ENCODE data around the gene SNRNP48.

SNRNP48 gene

GRCh38 chr6:7604506-7604905, 14.5 kb downstream of the SNRNP48 start:
- H3K9ac ChIP-seq (ENCODE audit: low read depth, low read length), result no peak overlapping the region
- H3K36me3 ChIP-seq (ENCODE audit: insufficient read depth, low read length), result peaks cover 100% of the 10 kb centered on the region
- no peaks in the 10 kb centered on the region for H3K27me3 ChIP-seq (ENCODE audit: insufficient read depth, low read length)
- 89% methylated on average over 2 of the region's 2 CpGs for WGBS
- no peak overlapping the region for H3K27ac ChIP-seq (ENCODE audit: low read depth, low read length)
- no peaks in the 10 kb centered on the region for H3K9me3 ChIP-seq (ENCODE audit: insufficient read depth, low read depth, low read length)
- H3K4me3 ChIP-seq (ENCODE audit: low read length), result no peak overlapping the region
- no peaks in the 10 kb centered on the region; the same call in 1 of the 2 replicates for H3K4me1 ChIP-seq (ENCODE audit: insufficient read depth, low read length)

GRCh38 chr6:7615611-7616383, 25.8 kb downstream of the SNRNP48 start:
- Histone ChIP-seq H3K36me3 (ENCODE audit: insufficient read depth, low read length) (peaks cover 29% of the 10 kb centered on the region), H3K9ac (ENCODE audit: low read depth, low read length) (no peak overlapping the region), H3K4me3 (ENCODE audit: low read length) (no peak overlapping the region), H3K27me3 (ENCODE audit: insufficient read depth, low read length) (no peaks in the 10 kb centered on the region), H3K4me1 (ENCODE audit: insufficient read depth, low read length) (no peaks in the 10 kb centered on the region), H3K9me3 (ENCODE audit: insufficient read depth, low read depth, low read length) (no peaks in the 10 kb centered on the region), H3K27ac (ENCODE audit: low read depth, low read length) (no peak overlapping the region)
- 55% methylated on average over 7 of the region's 7 CpGs for WGBS

GRCh38 chr6:7617801-7618764, 28.1 kb downstream of the SNRNP48 start:
- Histone ChIP-seq H3K4me1 (ENCODE audit: insufficient read depth, low read length) (no peaks in the 10 kb centered on the region), H3K36me3 (ENCODE audit: insufficient read depth, low read length) (peaks cover 6% of the 10 kb centered on the region; the same call in 1 of the 2 replicates), H3K27ac (ENCODE audit: low read depth, low read length) (no peak overlapping the region), H3K9me3 (ENCODE audit: insufficient read depth, low read depth, low read length) (no peaks in the 10 kb centered on the region), H3K27me3 (ENCODE audit: insufficient read depth, low read length) (no peaks in the 10 kb centered on the region), H3K9ac (ENCODE audit: low read depth, low read length) (no peak overlapping the region), H3K4me3 (ENCODE audit: low read length) (no peak overlapping the region)
- 83% methylated on average over 12 of the region's 12 CpGs for WGBS

GRCh38 chr6:7621761-7622160, 31.8 kb downstream of the SNRNP48 start:
- Histone ChIP-seq H3K9ac (ENCODE audit: low read depth, low read length) (no peak overlapping the region), H3K9me3 (ENCODE audit: insufficient read depth, low read depth, low read length) (no peaks in the 10 kb centered on the region), H3K36me3 (ENCODE audit: insufficient read depth, low read length) (no peaks in the 10 kb centered on the region), H3K27ac (ENCODE audit: low read depth, low read length) (no peak overlapping the region), H3K4me3 (ENCODE audit: low read length) (no peak overlapping the region), H3K27me3 (ENCODE audit: insufficient read depth, low read length) (no peaks in the 10 kb centered on the region), H3K4me1 (ENCODE audit: insufficient read depth, low read length) (peaks cover 12% of the 10 kb centered on the region; the same call in 1 of the 2 replicates)
- 93% methylated on average over 5 of the region's 5 CpGs for WGBS

GRCh38 chr6:7624796-7625710, 35.1 kb downstream of the SNRNP48 start:
- no peaks in the 10 kb centered on the region for H3K9me3 ChIP-seq (ENCODE audit: insufficient read depth, low read depth, low read length)
- H3K27ac ChIP-seq (ENCODE audit: low read depth, low read length), result no peak overlapping the region
- peaks cover 12% of the 10 kb centered on the region; the same call in 1 of the 2 replicates for H3K4me1 ChIP-seq (ENCODE audit: insufficient read depth, low read length)
- no peak overlapping the region for H3K4me3 ChIP-seq (ENCODE audit: low read length)
- H3K9ac ChIP-seq (ENCODE audit: low read depth, low read length), result no peak overlapping the region
- 50% methylated on average over 4 of the region's 4 CpGs for WGBS
- no peaks in the 10 kb centered on the region for H3K36me3 ChIP-seq (ENCODE audit: insufficient read depth, low read length)
- no peaks in the 10 kb centered on the region for H3K27me3 ChIP-seq (ENCODE audit: insufficient read depth, low read length)

- 87% methylated on average over 1 of the region's 2 CpGs for WGBS
- no peaks in the 10 kb centered on the region for H3K27me3 ChIP-seq (ENCODE audit: insufficient read depth, low read length)
- H3K9me3 ChIP-seq (ENCODE audit: insufficient read depth, low read depth, low read length), result no peaks in the 10 kb centered on the region
- peaks cover 12% of the 10 kb centered on the region; the same call in 1 of the 2 replicates for H3K4me1 ChIP-seq (ENCODE audit: insufficient read depth, low read length)
- H3K27ac ChIP-seq (ENCODE audit: low read depth, low read length), result no peak overlapping the region
- no peak overlapping the region for H3K4me3 ChIP-seq (ENCODE audit: low read length)
- no peak overlapping the region for H3K9ac ChIP-seq (ENCODE audit: low read depth, low read length)
- H3K36me3 ChIP-seq (ENCODE audit: insufficient read depth, low read length), result no peaks in the 10 kb centered on the region
Observed at GRCh38 chr6:7628479-7628878, 38.5 kb downstream of the SNRNP48 start.

- no peaks in the 10 kb centered on the region for H3K9me3 ChIP-seq (ENCODE audit: insufficient read depth, low read depth, low read length)
- 97% methylated on average over 11 of the region's 11 CpGs for WGBS
- H3K27me3 ChIP-seq (ENCODE audit: insufficient read depth, low read length), result no peaks in the 10 kb centered on the region
- H3K9ac ChIP-seq (ENCODE audit: low read depth, low read length), result no peak overlapping the region
- H3K4me3 ChIP-seq (ENCODE audit: low read length), result no peak overlapping the region
- peaks cover 12% of the 10 kb centered on the region; the same call in 1 of the 2 replicates for H3K4me1 ChIP-seq (ENCODE audit: insufficient read depth, low read length)
- H3K27ac ChIP-seq (ENCODE audit: low read depth, low read length), result no peak overlapping the region
- no peaks in the 10 kb centered on the region for H3K36me3 ChIP-seq (ENCODE audit: insufficient read depth, low read length)
Observed at GRCh38 chr6:7628909-7629308, 38.9 kb downstream of the SNRNP48 start.

GRCh38 chr6:7629321-7629720, 39.3 kb downstream of the SNRNP48 start:
- Histone ChIP-seq H3K4me3 (ENCODE audit: low read length) (no peak overlapping the region), H3K27me3 (ENCODE audit: insufficient read depth, low read length) (no peaks in the 10 kb centered on the region), H3K9ac (ENCODE audit: low read depth, low read length) (no peak overlapping the region), H3K9me3 (ENCODE audit: insufficient read depth, low read depth, low read length) (no peaks in the 10 kb centered on the region), H3K36me3 (ENCODE audit: insufficient read depth, low read length) (no peaks in the 10 kb centered on the region), H3K27ac (ENCODE audit: low read depth, low read length) (no peak overlapping the region), H3K4me1 (ENCODE audit: insufficient read depth, low read length) (peaks cover 10% of the 10 kb centered on the region; the same call in 1 of the 2 replicates)
- WGBS, result 15% methylated on average over 1 of the region's 2 CpGs

GRCh38 chr6:7630792-7631191, 40.8 kb downstream of the SNRNP48 start:
- WGBS, result 84% methylated on average over 5 of the region's 5 CpGs

GRCh38 chr6:7631466-7631865, 41.5 kb downstream of the SNRNP48 start:
- Histone ChIP-seq H3K4me3 (ENCODE audit: low read length) (no peak overlapping the region), H3K36me3 (ENCODE audit: insufficient read depth, low read length) (no peaks in the 10 kb centered on the region), H3K4me1 (ENCODE audit: insufficient read depth, low read length) (no peaks in the 10 kb centered on the region), H3K27ac (ENCODE audit: low read depth, low read length) (no peak overlapping the region), H3K27me3 (ENCODE audit: insufficient read depth, low read length) (no peaks in the 10 kb centered on the region), H3K9me3 (ENCODE audit: insufficient read depth, low read depth, low read length) (0 out of 2 replicates have a peak, but pooled peaks cover 2% of the 10 kb centered on the region), H3K9ac (ENCODE audit: low read depth, low read length) (no peak overlapping the region)
- 89% methylated on average over 5 of the region's 5 CpGs for WGBS

More at GRCh38 chr6:7630792-7631191, 40.8 kb downstream of the SNRNP48 start:
- H3K4me1 ChIP-seq (ENCODE audit: insufficient read depth, low read length), result no peaks in the 10 kb centered on the region
- H3K9ac ChIP-seq (ENCODE audit: low read depth, low read length), result no peak overlapping the region
- H3K27ac ChIP-seq (ENCODE audit: low read depth, low read length), result no peak overlapping the region
- 0 out of 2 replicates have a peak, but pooled peaks cover 2% of the 10 kb centered on the region for H3K9me3 ChIP-seq (ENCODE audit: insufficient read depth, low read depth, low read length)
- H3K27me3 ChIP-seq (ENCODE audit: insufficient read depth, low read length), result no peaks in the 10 kb centered on the region
- no peaks in the 10 kb centered on the region for H3K36me3 ChIP-seq (ENCODE audit: insufficient read depth, low read length)
- no peak overlapping the region for H3K4me3 ChIP-seq (ENCODE audit: low read length)

Measured in HUES64 (cell line).